Upper lobe of right lung (tissue), 1 donor: Measurements from ENCODE around the gene DLX1. TPM values are rescaled to one million over a fixed set of nuclear protein-coding genes. Genes with fewer than 3 reads are reported as not detected.

Experiments
- ATAC-seq: fragments of 200-7000 bp; cut with Tn5 transposase; one replicate; pipeline ENCODE4 v1.9.1; 2020; ENCODE audit warnings: mild to moderate bottlenecking, moderate library complexity
- DNase-seq: peaks from one replicate; pipeline ENCODE4 v3.0.0-alpha.2; 2020
- H3K27ac ChIP-seq: fragments of 200-600 bp; one replicate; pipeline ENCODE4 v1.8.0; 2022
- H3K27me3 ChIP-seq: fragments of 200-600 bp; one replicate; pipeline ENCODE4 v1.8.0; 2022; ENCODE audit warnings: mild to moderate bottlenecking
- H3K36me3 ChIP-seq: fragments of 200-600 bp; one replicate; pipeline ENCODE4 v1.8.0; 2022
- H3K4me1 ChIP-seq: fragments of 200-600 bp; one replicate; pipeline ENCODE4 v1.8.0; 2022
- H3K4me3 ChIP-seq: fragments of 200-600 bp; one replicate; pipeline ENCODE4 v1.8.0; 2022; ENCODE audit warnings: mild to moderate bottlenecking
- H3K9me3 ChIP-seq: fragments of 200-600 bp; one replicate; pipeline ENCODE4 v1.8.0; 2022
- CTCF ChIP-seq: fragments of 200-600 bp; IDR thresholded peaks from one replicate; pipeline ENCODE4 v1.8.0; 2022; ENCODE audit warnings: antibody characterized with exemption
- intact Hi-C: fragments of 100-400 bp; cut with DNase I; formaldehyde crosslinking; loops from one replicate; pipeline ENCODE4 v1.11.0; 2022
- total RNA-seq: library from RNA; stranded (reverse); fragmentation: NEBNext Ultra II Directional; extraction: Animal tissue kit (Norgen Biotek cat#: 25700); gene quantifications from one replicate; pipeline ENCODE4 v1.2.1, GENCODE V29; 2021
- donor health status: DM: no; HTN: yes; CAD: no; lungs with severe emphysema.

Gene DLX1
- total RNA-seq, 1 donor from 2014 or later, result not detected

- DNase-seq (no peak), ATAC-seq (no peak)
- Histone ChIP-seq H3K4me3 (no peak overlapping the region), H3K27me3 (no peaks in the 10 kb centered on the region), H3K9me3 (no peaks in the 10 kb centered on the region), H3K4me1 (no peaks in the 10 kb centered on the region), H3K27ac (no peak overlapping the region), H3K36me3 (no peaks in the 10 kb centered on the region)
- intact Hi-C loops, result no loop called here
- TF ChIP-seq CTCF, result no peak
These were observed 14.4 kb upstream of the DLX1 start for GRCh38 chr2:172070936-172071335.

DNA sequence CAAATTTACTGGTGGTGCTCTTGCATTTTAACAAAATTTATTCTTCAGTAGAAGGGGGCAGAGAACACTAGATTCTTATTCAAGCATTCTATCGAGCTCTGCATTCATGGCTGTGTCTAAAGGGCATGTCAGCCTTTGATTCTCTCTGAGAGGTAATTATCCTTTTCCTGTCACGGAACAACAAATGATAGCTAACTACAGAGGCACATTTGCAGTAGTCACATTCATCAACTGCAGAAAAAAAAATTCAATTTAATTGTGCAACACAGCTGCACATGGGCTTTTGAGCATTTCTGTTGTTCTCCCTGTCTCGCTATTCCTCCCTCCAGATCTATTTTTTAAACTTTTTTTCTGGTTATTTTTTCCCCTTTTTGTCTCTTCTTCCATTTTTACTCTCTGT lies 13.0 kb upstream of the DLX1 start:
- ATAC-seq (no peak), DNase-seq (no peak)
- Histone ChIP-seq H3K9me3 (no peaks in the 10 kb centered on the region), H3K4me1 (no peaks in the 10 kb centered on the region), H3K27ac (no peak overlapping the region), H3K4me3 (no peak overlapping the region), H3K36me3 (no peaks in the 10 kb centered on the region), H3K27me3 (no peaks in the 10 kb centered on the region)
- TF ChIP-seq CTCF, result no peak
- intact Hi-C loops, result no loop called here

GRCh38 chr2:172072706-172073105 lies 12.6 kb upstream of the DLX1 start:
- ATAC-seq, result no peak
- no peak for DNase-seq
- H3K4me1 ChIP-seq, result no peaks in the 10 kb centered on the region
- H3K27me3 ChIP-seq, result no peaks in the 10 kb centered on the region
- H3K27ac ChIP-seq, result no peak overlapping the region
- no peaks in the 10 kb centered on the region for H3K36me3 ChIP-seq
- no peak for TF ChIP-seq CTCF
- intact Hi-C loops, result no loop called here
- no peaks in the 10 kb centered on the region for H3K9me3 ChIP-seq
- H3K4me3 ChIP-seq, result no peak overlapping the region

GRCh38 chr2:172073518-172073917 lies 11.8 kb upstream of the DLX1 start:
- DNase-seq (no peak), ATAC-seq (no peak)
- Histone ChIP-seq H3K4me3 (no peak overlapping the region), H3K27ac (no peak overlapping the region), H3K27me3 (peaks cover 6% of the 10 kb centered on the region), H3K4me1 (no peaks in the 10 kb centered on the region), H3K9me3 (no peaks in the 10 kb centered on the region), H3K36me3 (no peaks in the 10 kb centered on the region)
- no peak for TF ChIP-seq CTCF
- intact Hi-C loops, result no loop called here

DNA sequence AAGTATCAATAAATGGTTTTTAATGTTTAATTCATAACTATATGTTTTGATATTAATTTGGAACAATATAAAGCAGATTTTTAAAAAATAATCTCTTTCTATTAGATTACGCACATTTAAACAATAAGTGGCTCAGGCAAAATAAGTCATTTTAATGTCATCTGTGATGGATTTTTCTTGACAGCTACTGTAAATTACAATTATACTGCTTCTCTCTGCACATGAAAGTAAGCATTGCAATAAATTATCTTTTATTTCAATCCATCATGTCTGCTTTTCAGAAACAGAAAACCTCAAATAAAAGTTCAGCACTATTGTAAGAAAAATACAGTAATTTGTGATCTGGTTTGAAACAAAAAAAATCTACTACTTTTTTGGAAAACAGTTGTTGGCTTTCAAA lies 11.1 kb upstream of the DLX1 start:
- no peaks in the 10 kb centered on the region for H3K36me3 ChIP-seq
- ATAC-seq (no peak), DNase-seq (no peak)
- TF ChIP-seq CTCF, result no peak
- H3K27ac ChIP-seq, result no peak overlapping the region
- intact Hi-C loops, result no loop called here
- no peaks in the 10 kb centered on the region for H3K9me3 ChIP-seq
- peaks cover 11% of the 10 kb centered on the region for H3K27me3 ChIP-seq
- H3K4me1 ChIP-seq, result no peaks in the 10 kb centered on the region
- H3K4me3 ChIP-seq, result no peak overlapping the region

- no peak overlapping the region for H3K27ac ChIP-seq
- intact Hi-C loops, result no loop called here
These were observed 5.9 kb upstream of the DLX1 start for GRCh38 chr2:172079416-172079815.

More at GRCh38 chr2:172079416-172079815, 5.9 kb upstream of the DLX1 start:
- ATAC-seq (no peak), DNase-seq (no peak)
- no peaks in the 10 kb centered on the region for H3K36me3 ChIP-seq
- peaks cover 12% of the 10 kb centered on the region for H3K4me1 ChIP-seq
- H3K9me3 ChIP-seq, result no peaks in the 10 kb centered on the region
- peaks cover 62% of the 10 kb centered on the region for H3K27me3 ChIP-seq
- no peak for TF ChIP-seq CTCF
- H3K4me3 ChIP-seq, result no peak overlapping the region
